Uterus (tissue), 4 donors: ENCODE measurements around the gene RABGGTA. TPM values are rescaled to one million over a fixed set of nuclear protein-coding genes. Genes with fewer than 3 reads are reported as not detected.

Source experiments
- DNase-seq, 2 donors: peaks; one replicate each; pipeline ENCODE4 v3.0.0-alpha.2; 2019 to 2020
- H3K27ac ChIP-seq, 2 donors: fragments of 200-600 bp; sonication (generic); 1 replicate in 1 of 2; 2 replicates in 1 of 2; pipeline ENCODE4 v1.5.1; 2016 to 2018
- H3K27me3 ChIP-seq, 2 donors: fragments of 200-600 bp; sonication (generic); one replicate each; pipeline ENCODE4 v1.5.1; 2018 to 2019; ENCODE audit warnings: control low read depth in 1 of 2
- H3K36me3 ChIP-seq, 2 donors: fragments of 200-600 bp; sonication (generic); one replicate each; pipeline ENCODE4 v1.5.1; 2019; ENCODE audit warnings: control low read depth in 1 of 2
- H3K4me1 ChIP-seq, 2 donors: fragments of 200-600 bp; sonication (generic); one replicate each; pipeline ENCODE4 v1.5.1; 2018 to 2019; ENCODE audit warnings: control low read depth in 1 of 2
- H3K4me3 ChIP-seq, 2 donors: fragments of 200-600 bp; sonication (generic); 1 replicate in 1 of 2; 2 replicates in 1 of 2; pipeline ENCODE4 v1.5.1; 2018 to 2019; ENCODE audit warnings: mild to moderate bottlenecking in 1 of 2
- H3K9me3 ChIP-seq, 2 donors: fragments of 200-600 bp; sonication (generic); one replicate each; pipeline ENCODE4 v1.5.1; 2019; ENCODE audit warnings: control low read depth in 1 of 2
- POLR2A ChIP-seq, 2 donors: fragments of 450-650 bp; IDR thresholded peaks; one replicate each; pipeline ENCODE4 v1.6.1; 2016; ENCODE audit warnings: antibody characterized with exemption in 2 of 2, mild to moderate bottlenecking in 1 of 2, moderate library complexity in 1 of 2
- intact Hi-C: fragments of 100-400 bp; cut with DNase I; formaldehyde crosslinking; loops from one replicate; pipeline ENCODE4 v1.15.1; 2023; ENCODE audit warnings: low total_unique reads
- total RNA-seq, 4 donors: library from RNA; depleted of rRNA in 3 of 4; stranded (reverse); fragments of >200 nt in 3 of 4; gene quantifications; one replicate each; pipeline versions ENCODE4 v1.1.0 to v1.2.4, GENCODE V29; 2014 to 2023
- TF ChIP-seq, protein P1 (sequence below), 4 experiments: fragments of 200-600 bp in 2 of 4; fragments of 450-650 bp in 2 of 4; sonication (generic) in 2 of 4; IDR thresholded peaks; one replicate each; pipeline ENCODE4 v1.5.1; 2016 to 2019; ENCODE audit warnings: antibody characterized with exemption in 4 of 4, mild to moderate bottlenecking in 2 of 4, moderate library complexity in 1 of 4
- donor health status: DM: yes; HTN: yes; CAD: no.

RABGGTA gene
- total RNA-seq, 4 donors from 2014 or later: 9.2 to 67.9 (median 23.2) TPM

DNA sequence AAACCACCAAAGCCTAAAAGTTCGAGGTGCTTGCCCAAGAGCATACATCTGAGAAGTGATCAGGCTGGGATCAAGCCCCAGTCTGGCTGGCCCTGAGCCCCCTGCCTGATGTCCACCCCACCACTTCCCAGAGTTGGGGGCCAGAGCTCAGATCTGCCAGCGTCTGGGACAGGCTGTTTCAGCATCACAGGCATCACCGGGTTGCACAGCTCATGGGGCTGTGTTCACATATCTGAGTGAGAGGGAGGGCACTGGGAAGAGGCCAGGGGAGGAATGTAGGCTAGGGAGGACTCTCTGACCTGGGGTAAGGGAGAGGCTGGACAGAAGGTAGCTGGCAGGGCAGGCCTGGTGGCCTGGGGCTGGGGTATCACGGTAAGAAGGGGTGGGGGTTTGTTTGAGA, 14.4 kb downstream of the RABGGTA start:
- Histone ChIP-seq H3K9me3 (no peaks in the 10 kb centered on the region), H3K36me3 (no peaks in the 10 kb centered on the region), H3K27me3 (no peaks in the 10 kb centered on the region), H3K4me1 (no peaks in the 10 kb centered on the region), H3K27ac (no peak overlapping the region), H3K4me3 (no peak overlapping the region)
- DNase-seq: no peak
- TF ChIP-seq, protein P1, sequence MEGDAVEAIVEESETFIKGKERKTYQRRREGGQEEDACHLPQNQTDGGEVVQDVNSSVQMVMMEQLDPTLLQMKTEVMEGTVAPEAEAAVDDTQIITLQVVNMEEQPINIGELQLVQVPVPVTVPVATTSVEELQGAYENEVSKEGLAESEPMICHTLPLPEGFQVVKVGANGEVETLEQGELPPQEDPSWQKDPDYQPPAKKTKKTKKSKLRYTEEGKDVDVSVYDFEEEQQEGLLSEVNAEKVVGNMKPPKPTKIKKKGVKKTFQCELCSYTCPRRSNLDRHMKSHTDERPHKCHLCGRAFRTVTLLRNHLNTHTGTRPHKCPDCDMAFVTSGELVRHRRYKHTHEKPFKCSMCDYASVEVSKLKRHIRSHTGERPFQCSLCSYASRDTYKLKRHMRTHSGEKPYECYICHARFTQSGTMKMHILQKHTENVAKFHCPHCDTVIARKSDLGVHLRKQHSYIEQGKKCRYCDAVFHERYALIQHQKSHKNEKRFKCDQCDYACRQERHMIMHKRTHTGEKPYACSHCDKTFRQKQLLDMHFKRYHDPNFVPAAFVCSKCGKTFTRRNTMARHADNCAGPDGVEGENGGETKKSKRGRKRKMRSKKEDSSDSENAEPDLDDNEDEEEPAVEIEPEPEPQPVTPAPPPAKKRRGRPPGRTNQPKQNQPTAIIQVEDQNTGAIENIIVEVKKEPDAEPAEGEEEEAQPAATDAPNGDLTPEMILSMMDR (IDR thresholded peaks at IDR 0.05): no peak
- no peak for TF ChIP-seq POLR2A (IDR thresholded peaks at IDR 0.05)
- intact Hi-C loops: no loop called here

DNA sequence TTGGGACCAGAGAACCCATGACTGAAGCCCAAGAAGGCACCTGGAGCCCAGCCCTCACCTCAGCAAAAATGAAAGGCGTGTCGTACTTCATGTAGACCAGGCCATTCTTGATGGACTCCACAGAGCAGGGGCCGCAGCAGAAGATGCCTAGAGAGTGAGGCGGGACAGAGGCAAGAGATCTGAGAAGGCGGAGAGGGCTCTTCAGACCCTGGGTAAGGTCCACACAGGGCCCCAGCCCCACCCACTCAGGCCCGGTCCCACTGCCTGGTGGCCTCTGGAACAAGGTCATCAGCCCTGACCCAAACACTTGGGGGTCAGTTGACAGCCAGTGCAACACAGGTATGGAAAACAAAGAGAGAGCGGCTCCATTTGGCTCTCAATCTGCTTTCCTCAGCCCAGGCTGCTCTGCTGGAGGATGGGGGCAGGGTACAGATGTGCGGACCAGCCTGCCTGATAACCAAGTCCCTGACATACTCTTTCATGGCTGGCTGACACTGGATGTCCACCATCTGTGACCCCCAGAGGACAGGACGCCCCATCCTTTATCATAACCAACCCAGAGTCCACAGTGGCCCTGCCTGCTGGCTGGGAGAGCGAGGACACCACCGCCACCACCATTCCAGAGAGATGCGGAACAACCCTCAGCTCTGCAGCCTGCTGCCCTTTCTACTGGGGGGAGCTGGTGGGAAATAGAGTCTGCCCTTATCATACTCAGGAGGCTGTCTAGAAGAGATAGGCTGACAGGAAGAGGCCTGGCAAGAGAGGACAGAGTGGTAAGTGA, 15.3 kb downstream of the RABGGTA start:
- no peaks in the 10 kb centered on the region for H3K36me3 ChIP-seq
- DNase-seq: no peak
- no peak overlapping the region for H3K4me3 ChIP-seq
- H3K4me1 ChIP-seq: no peaks in the 10 kb centered on the region
- no peaks in the 10 kb centered on the region for H3K9me3 ChIP-seq
- TF ChIP-seq, protein P1 (IDR thresholded peaks at IDR 0.05): no peak
- TF ChIP-seq POLR2A (IDR thresholded peaks at IDR 0.05): no peak
- H3K27me3 ChIP-seq: no peaks in the 10 kb centered on the region
- intact Hi-C loops: no loop called here
- H3K27ac ChIP-seq: no peak overlapping the region

DNA sequence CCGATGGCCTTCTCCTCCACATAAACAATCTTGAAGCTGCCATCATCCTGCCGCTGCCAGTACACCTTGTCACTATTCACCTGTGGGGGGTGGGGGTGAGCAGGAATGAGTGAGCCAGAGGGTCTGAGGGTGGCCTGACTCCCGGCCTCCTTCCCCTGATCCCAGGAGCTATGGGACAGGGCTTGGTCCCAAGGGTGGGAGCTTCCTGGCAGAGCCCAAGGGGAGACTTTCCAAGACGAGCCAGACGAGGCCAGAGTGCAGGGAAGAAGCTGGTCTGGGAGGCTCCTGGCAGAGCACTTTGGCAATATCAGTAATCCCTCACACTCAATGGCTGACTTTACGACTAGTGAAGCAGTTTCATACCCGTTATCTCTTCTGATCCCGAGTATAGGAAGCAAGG, 16.0 kb downstream of the RABGGTA start:
- Histone ChIP-seq H3K9me3 (no peaks in the 10 kb centered on the region), H3K4me3 (no peak overlapping the region), H3K27me3 (no peaks in the 10 kb centered on the region), H3K4me1 (no peaks in the 10 kb centered on the region), H3K36me3 (no peaks in the 10 kb centered on the region), H3K27ac (no peak overlapping the region)
- intact Hi-C loops: no loop called here
- no peak for DNase-seq
- TF ChIP-seq, protein P1 (IDR thresholded peaks at IDR 0.05): no peak
- no peak for TF ChIP-seq POLR2A (IDR thresholded peaks at IDR 0.05)

DNA sequence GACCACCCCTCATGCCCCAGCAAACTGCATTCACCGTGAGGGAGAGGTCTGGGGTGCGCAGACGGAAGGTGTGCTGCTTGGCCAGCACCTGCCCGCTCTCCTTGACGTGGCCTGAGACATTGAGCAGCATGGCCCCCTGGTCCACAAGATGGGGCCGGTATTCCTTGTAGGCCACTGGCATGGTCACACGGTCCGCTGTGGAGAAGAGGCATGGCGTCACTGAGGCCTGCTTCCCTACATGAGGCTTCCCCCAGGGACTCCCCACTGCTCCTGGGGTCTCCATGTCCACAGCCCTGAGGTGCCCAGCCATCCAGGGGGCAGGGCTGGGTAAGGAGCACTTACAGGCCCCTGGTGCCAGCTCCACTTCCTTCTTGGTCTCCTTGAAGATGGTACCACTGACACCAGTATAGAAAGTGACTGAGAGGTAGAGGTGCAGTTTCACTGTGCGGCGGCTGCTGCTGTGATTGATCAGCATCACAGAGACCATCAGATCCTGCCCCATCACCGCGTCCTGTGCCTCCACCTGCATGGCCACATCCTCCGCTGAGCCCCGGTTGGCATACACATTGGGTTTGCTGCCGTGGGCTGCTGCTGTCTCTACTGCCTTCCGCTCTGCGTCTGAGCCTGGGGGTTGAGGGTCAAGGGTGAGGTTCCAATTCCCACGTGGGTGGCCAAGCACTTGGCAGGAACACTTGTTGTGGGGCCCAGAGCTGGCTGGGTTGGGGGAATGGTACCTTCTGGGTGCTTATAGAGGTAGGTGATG, 16.6 kb downstream of the RABGGTA start:
- no peak overlapping the region for H3K4me3 ChIP-seq
- H3K36me3 ChIP-seq: no peaks in the 10 kb centered on the region
- no peak overlapping the region for H3K27ac ChIP-seq
- H3K9me3 ChIP-seq: no peaks in the 10 kb centered on the region
- TF ChIP-seq, protein P1 (IDR thresholded peaks at IDR 0.05): no peak
- TF ChIP-seq POLR2A (IDR thresholded peaks at IDR 0.05): no peak
- no peaks in the 10 kb centered on the region for H3K27me3 ChIP-seq
- H3K4me1 ChIP-seq: no peaks in the 10 kb centered on the region
- no peak for DNase-seq
- intact Hi-C loops: no loop called here

DNA sequence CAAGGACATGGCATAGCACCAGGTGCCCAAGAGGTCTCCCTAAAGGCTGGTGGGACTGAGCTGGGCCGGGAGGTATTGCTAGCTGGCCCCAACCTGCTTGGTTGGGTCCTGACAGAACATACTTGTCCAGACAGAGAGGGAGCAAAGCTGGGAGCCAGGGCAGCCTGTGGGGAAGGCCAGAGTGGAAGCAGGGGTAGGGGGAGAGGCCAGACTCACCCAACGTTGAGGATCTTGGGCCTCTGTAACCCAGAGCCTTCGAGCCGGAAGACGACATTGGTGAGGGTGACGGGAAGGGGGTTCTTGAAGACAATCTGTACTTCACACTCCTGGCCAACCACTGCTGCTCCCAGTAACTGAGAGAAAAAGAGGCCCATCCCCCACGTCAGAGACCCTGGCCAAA, 17.5 kb downstream of the RABGGTA start:
- Histone ChIP-seq H3K9me3 (no peaks in the 10 kb centered on the region), H3K4me1 (no peaks in the 10 kb centered on the region), H3K27ac (no peak overlapping the region), H3K4me3 (no peak overlapping the region), H3K36me3 (no peaks in the 10 kb centered on the region), H3K27me3 (no peaks in the 10 kb centered on the region)
- no peak for TF ChIP-seq POLR2A (IDR thresholded peaks at IDR 0.05)
- TF ChIP-seq, protein P1 (IDR thresholded peaks at IDR 0.05): no peak
- intact Hi-C loops: no loop called here
- DNase-seq: no peak
